ENCODE results near the gene XXYLT1.

Gene XXYLT1

DNA sequence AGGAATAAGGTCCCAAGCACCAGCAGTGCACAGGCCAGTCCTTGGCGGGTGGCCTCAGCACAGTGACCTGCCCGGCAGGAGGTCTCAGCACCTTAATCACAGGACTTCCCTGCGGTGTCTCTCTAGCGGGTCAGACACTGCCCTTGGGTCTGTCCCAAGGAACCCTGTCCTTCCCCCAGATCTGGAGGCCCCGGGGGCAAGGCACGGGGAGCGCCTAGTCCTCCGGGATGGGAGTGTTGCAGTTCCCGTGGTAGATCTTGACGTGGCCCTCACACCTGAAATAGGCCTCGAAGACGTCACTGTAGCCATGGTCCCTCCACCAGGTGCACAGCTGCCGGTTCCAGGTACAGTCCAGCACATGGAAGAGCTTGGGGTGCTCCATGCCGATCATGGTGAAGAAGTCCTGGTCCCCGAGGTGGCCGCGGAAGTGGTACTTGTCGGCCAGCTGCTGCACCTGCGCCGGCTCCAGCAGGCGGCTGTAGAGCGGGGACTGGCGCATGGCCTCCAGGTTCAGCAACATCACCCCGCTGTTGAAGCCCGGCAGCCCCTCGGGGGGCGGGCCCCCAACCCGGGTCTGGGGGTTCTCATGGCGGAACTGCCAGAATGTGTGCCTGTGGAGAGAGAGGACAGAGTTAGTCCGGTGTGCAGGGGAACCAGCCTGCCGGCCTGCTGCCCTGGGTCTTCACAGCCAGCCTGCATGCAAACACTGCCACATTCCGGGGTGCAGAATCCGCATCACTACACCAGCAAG is 201.3 kb downstream of the XXYLT1 start:
- no peak for DNase-seq (ENCODE audit: low read depth in 3 of 3, low spot score in 1 of 3)

DNA sequence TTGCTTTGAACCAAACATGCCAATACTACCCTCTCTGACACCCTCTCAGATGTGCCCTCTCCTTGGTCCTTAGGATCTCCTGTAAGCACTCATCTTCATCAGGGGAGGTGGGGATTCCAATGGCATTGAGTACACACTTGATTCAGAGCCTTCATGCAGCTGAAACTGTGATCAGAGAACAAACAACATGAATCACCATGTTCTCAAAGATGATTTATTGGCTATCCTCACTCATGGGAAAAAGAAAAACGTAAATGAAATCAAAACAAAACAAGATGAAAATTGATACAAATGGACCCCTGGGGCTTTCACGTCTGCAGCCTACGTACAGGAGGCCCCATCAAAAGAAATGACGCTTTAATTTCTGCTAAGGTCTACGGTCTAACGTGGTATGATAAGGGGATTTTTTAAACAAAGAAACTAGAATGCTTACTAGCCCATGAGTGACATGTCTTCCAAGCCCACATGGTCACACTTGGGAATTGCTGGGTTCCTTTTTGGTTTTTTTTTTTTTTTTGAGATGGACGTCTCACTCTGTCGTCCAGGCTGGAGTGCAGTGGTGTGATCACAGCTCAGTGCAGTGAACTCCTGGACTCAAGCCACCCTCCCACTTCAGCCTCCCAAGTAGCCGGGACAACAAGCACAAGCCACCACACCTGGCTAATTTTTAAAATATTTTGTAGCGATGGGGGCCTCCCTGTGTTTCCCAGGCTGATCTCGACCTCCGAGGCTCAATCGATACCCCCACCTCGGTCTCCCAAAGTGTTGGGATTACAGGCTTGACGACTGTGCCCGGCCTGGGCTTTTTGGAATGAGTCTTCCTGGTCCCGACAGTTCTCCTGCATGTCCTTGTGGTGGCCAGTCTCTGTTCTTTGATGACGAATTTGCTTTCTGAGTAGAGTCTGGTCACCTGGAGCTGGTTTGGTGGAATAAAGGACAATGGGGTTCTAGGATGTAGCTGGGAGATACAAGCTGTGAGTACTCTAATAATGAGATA is 202.6 kb downstream of the XXYLT1 start:
- DNase-seq (ENCODE audit: low read depth in 3 of 3, low spot score in 1 of 3) = no peak

DNA sequence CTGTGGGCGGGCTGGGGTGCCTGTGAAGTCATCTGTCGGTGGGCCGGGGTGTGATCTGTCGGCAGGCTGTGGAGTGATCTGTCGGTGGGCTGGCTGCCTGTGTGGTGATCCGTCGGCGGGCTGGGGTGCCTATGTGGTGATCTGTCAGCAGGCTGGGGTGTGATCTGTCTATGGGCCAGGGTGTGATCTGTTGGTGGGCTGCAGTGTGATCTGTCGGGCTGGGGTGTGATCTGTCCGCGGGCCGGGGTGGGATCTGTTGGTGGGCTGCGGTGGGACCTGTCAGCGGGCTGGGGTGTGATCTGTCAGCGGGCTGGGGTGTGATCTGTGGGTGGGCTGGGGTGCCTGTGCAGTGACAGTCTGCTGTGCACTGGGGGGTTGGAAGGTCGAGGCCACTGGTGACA is 204.5 kb downstream of the XXYLT1 start:
- no peak for DNase-seq (ENCODE audit: low read depth in 3 of 3, low spot score in 1 of 3)

GRCh38 chr3:195065864-195066185 is 205.1 kb downstream of the XXYLT1 start:
- DNase-seq (ENCODE audit: low read depth in 3 of 3, low spot score in 1 of 3) = no peak

- no peak for DNase-seq (ENCODE audit: low read depth in 3 of 3, low spot score in 1 of 3)
Measured at GRCh38 chr3:195065142-195065863, 205.7 kb downstream of the XXYLT1 start.

DNA sequence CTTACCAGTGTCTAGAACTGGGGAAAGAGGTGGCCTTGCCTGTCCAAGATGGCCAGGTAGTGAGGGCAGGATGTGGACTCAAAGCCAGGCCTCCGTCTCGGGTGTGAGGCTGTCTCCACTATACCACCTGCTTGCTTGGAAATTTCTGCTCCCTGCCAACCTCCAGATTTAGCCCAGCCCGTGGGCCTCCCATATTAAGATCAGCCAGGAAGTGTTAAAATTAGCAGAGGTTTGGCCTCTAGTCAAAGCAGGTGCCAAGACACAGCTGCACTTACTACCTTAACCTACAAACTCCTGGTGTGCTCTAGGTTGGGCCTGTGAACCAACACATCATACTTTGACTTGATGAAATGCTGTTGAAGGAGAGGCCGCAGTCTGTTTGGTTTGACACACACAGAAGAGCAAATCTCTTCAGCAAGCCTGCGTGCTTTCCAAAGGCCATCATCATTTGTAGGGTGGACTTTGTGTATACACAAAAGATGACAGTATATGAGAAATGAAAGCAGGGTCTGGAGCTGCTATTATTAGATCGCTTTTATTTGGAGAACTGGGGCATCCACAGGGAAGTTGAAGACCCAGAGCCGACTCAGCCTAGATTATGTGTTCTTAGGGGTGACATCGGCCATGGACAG is 206.5 kb downstream of the XXYLT1 start:
- DNase-seq (ENCODE audit: low read depth in 3 of 3, low spot score in 1 of 3) = no peak

GRCh38 chr3:195063581-195064193 is 207.3 kb downstream of the XXYLT1 start:
- no peak for DNase-seq (ENCODE audit: low read depth in 3 of 3, low spot score in 1 of 3)

DNA sequence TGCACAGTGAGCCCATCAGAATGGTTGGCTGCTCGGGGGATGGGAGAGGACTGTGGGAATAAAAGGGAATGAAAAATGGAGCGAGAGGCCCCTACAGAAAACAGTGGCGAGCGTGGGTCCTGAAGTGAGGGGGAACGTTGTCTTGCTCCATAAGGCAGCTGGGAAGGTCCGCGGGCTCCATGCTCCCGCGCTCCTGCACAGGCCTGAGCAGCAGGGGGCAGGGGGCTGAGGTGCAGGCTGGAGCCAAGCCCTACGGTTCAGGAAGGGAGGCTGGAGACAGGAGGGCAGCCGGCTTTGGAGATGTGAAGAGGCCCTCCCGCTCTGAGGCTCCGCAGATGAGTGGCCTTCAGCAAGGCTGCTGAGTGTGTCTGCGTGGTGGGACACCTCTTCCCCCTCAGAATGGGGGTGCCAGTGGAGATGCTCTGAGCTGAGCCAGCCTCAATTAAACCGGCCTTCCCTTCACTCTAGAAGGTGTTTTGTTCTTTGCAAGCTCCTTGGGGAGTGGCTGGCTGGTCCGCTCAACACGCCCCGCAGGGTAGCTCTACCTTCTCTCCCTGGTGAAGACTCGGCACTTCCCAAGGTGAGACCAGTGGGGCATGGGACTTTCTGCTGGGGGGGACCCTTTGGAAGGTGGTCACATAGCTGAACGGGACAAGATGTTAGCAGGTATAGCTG is 208.0 kb downstream of the XXYLT1 start:
- DNase-seq (ENCODE audit: low read depth in 3 of 3, low spot score in 1 of 3) = no peak

DNA sequence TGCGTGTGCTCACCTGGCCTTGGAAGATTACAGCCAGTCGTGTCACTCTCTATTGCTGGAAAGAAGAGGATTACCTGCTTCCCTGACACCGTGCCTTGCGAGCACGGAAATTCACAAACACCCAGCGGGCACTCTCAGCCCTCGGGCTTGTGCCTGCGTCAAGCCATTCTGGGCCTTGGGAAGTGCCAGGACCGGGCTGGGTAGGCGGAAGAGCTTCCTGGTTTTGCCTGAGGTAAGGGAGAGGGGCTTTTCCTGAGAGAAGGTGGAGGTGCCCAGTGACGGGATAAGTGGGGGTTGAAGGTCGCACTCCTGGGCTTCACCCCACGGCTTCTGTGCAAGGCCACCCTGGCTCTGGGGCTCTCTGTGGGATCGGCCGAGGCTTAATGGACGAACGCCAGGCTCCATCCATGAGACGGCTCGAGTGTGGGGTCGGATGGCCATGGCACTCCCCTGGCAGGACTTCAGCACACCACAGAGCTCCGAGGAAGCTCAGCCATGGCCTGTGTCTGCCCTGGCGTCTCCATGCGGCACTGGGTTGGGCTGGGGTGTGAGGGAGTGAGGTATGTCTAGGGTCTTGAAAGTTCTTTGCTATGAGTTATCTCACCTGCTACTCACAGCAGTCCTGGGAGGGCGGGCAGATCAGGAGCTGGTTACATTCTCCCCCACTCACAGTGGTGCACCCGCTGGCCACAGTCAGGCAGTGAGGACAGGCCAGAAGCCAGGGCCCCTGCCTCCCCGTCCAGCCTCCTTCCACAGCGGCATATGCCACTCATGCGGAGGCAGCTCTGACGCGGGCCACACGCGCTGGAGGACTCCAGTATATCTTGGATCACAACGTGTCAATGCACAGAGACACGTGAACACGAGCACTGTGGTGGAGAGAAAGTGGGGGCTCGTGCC is 209.0 kb downstream of the XXYLT1 start:
- DNase-seq (ENCODE audit: low read depth in 3 of 3, low spot score in 1 of 3) = no peak

- no peak for DNase-seq (ENCODE audit: low read depth in 3 of 3, low spot score in 1 of 3)
Measured at GRCh38 chr3:195060531-195061291, 210.2 kb downstream of the XXYLT1 start.

DNA sequence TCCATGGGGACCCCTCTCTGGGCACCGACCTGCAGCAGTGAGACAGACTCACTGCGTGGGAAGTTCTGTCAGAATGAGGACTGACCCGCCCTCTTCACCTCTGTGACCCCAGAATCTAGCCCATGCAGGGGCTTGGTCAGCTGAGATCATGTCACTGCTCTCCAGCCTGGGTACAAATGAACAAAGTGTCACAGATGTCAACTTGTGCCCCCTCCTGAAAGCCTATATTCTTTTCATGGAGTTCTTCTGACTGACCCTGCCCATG is 210.8 kb downstream of the XXYLT1 start:
- DNase-seq (ENCODE audit: low read depth in 3 of 3, low spot score in 1 of 3) = no peak

GRCh38 chr3:195059471-195060216 is 211.3 kb downstream of the XXYLT1 start:
- DNase-seq (ENCODE audit: low read depth in 3 of 3, low spot score in 1 of 3) = no peak

GRCh38 chr3:195059006-195059350 is 212.0 kb downstream of the XXYLT1 start:
- no peak for DNase-seq (ENCODE audit: low read depth in 3 of 3, low spot score in 1 of 3)

GRCh38 chr3:195058336-195059005 is 212.5 kb downstream of the XXYLT1 start:
- DNase-seq (ENCODE audit: low read depth in 3 of 3, low spot score in 1 of 3) = no peak

DNA sequence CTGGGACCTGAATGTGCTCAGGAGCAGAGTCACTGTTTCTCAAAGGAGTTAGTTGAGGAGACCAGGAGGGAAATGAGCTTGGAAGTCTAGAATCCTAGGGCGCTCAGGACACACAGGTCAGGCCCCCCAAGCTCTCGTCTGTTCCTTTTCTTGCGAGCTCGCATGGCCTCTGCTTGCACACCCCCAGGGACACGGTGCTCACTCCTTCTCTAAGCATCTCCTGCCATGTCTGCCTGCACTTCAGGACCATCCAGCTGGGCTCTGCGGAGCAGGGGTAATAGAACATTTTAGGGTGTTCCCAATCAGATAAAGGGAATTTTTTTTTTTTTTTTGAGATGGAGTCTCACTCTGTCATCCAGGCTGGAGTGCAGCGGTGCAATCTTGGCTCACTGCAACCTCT is 213.2 kb downstream of the XXYLT1 start:
- no peak for DNase-seq (ENCODE audit: low read depth in 3 of 3, low spot score in 1 of 3)

DNA sequence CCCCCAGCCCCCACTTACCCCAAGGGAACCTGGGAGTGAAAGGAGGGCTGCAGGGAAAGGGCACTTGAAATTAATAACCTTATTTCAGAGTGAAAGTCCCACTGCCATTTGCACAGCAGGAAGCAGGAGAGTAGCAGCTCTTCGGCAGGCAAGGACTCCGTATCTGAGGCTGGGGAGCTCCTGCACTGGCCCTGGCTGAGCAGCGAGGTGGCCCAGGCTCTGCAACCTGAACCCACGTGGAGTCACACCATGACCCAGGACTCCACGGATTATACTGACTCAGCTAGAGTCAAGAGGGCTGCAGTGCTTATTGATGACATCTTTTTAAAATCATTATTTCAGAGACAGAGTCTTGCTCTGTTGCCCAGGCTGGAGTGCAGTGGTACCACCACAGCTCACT is 214.5 kb downstream of the XXYLT1 start:
- DNase-seq (ENCODE audit: low read depth in 3 of 3, low spot score in 1 of 3) = no peak

DNA sequence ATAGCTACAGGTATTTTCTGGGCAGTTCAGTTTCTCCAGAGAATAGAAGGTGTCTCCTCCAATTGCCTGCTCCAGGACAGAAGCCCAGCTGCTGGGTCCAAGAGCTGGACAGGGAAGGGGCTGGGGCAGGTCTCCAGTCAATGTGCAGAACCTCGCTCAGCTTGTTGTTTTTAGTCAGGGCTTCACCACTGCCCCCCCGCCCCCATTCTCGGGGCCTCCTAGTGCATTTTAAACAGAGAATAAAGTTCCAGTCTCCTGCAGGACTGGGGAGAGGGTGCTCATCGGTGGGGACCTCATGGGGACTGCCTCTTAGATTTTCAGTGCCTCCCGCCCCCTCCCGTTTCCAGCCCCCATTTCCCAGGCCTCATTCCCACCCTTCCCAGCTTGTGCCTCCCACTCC is 216.6 kb downstream of the XXYLT1 start:
- no peak for DNase-seq (ENCODE audit: low read depth in 3 of 3, low spot score in 1 of 3)

GRCh38 chr3:195052939-195053338 is 218.0 kb downstream of the XXYLT1 start:
- DNase-seq (ENCODE audit: low read depth in 3 of 3, low spot score in 1 of 3) = no peak
